ENCODE measurements around the gene ARL5A. TPM values are rescaled to one million over a fixed set of nuclear protein-coding genes. Genes with fewer than 3 reads are reported as not detected.

ARL5A gene
- total and polyA plus RNA-seq, 9 of the 15 experiments (the other 6 are each of a cell fraction or from before 2014, with no cell fraction given): 16.3 to 117 (median 88.4) TPM

GRCh38 chr2:151769606-151770005 is 58.6 kb downstream of the ARL5A start:
- peaks cover 5% of the 10 kb centered on the region for H3K9me1 ChIP-seq (ENCODE audit: control insufficient read depth, insufficient read depth, low read length)
- H4K20me1 ChIP-seq (replicated peaks; ENCODE audit: control insufficient read depth, insufficient read depth, low read length): no peaks in the 10 kb centered on the region
- no peaks in the 10 kb centered on the region for H3K27me3 ChIP-seq (ENCODE audit: control insufficient read depth in 2 of 2, insufficient read depth in 2 of 2, low read length in 2 of 2)
- ATAC-seq (no peak), DNase-seq (ENCODE audit: extremely low read depth in 1 of 4, low spot score in 3 of 4) (no peak), FAIRE-seq (no peak)
- H3K4me2 ChIP-seq (ENCODE audit: insufficient read depth, low read length): no peak overlapping the region
- no peaks in the 10 kb centered on the region for H3K79me2 ChIP-seq (ENCODE audit: control insufficient read depth, insufficient read depth, low read length)
- in situ Hi-C loops (cut with MboI) (no loop called here), intact Hi-C loops (cut with micrococcal nuclease) (no loop called here)
- H3K4me1 ChIP-seq (replicated peaks in 1 of 2; ENCODE audit: control insufficient read depth in 2 of 2, insufficient read depth in 2 of 2, low read length in 2 of 2): peaks cover 16 to 48% of the 10 kb centered on the region in 2 experiments
- no peak overlapping the region for H3K27ac ChIP-seq (ENCODE audit: extremely low read depth, low read depth, low read length)
- CTCF ChIA-PET (ENCODE audit: low intra/inter-chr PET ratio): no interaction called here
- POLR2A ChIA-PET: interaction anchor here (0.9 kb wide), 1 partner anchor 12 kb away, joined by 3 read pairs; no protein-coding TSS in a partner anchor
- no peaks in the 10 kb centered on the region; the same call in 2 of the 3 replicates for H3K36me3 ChIP-seq (ENCODE audit: control insufficient read depth, insufficient read depth, low read length)
- H2AFZ ChIP-seq (ENCODE audit: low read depth, low read length): no peak overlapping the region
- no peak overlapping the region for H3K9ac ChIP-seq (ENCODE audit: insufficient read depth in 1 of 2, low read depth in 2 of 2, low read length in 2 of 2)
- BruUV-seq (replicated peaks): no TSS peak
- 80% methylated on average over 1 of the region's 1 CpG for WGBS (ENCODE audit: insufficient coverage, low coverage, missing lambda C conversion rate)
- TF ChIP-seq HLTF (IDR thresholded peaks at IDR 0.05) (peak; percentile 88; the same call in 1 of the 2 replicates), SMC3 (conservative IDR thresholded peaks at IDR 0.05; ENCODE audit: insufficient read depth, low read depth, low read length) (no peak), ZNF561 (CRISPR knock-in tag; conservative IDR thresholded peaks at IDR 0.05) (no peak), ETS2 (tag; IDR thresholded peaks at IDR 0.05; ENCODE audit: borderline replicate concordance, poor library complexity, severe bottlenecking) (no peak), BCOR (IDR thresholded peaks at IDR 0.05) (peak; percentile 74), TEAD4 (IDR thresholded peaks at IDR 0.05; ENCODE audit: low read length) (no peak), TEAD4 (CRISPR knock-in tag; IDR thresholded peaks at IDR 0.05; ENCODE audit: borderline replicate concordance) (no peak), MTA3 (IDR thresholded peaks at IDR 0.05; ENCODE audit: borderline replicate concordance) (no peak), KAT8 (IDR thresholded peaks at IDR 0.05; ENCODE audit: low read depth) (no peak), TRIM24 (IDR thresholded peaks at IDR 0.05) (no peak), CREB3 (tag; conservative IDR thresholded peaks at IDR 0.05; ENCODE audit: low read depth) (no peak), TEAD1 (CRISPR knock-in tag; IDR thresholded peaks at IDR 0.05) (no peak), RCOR1 (IDR thresholded peaks at IDR 0.05; ENCODE audit: borderline replicate concordance in 1 of 2, low read depth in 2 of 2, low read length in 2 of 2) (peak in 1 of 2 experiments; percentile 35; a peak in 1 of 4 replicates), RBM25 (IDR thresholded peaks at IDR 0.05; ENCODE audit: low read depth, low read length, severe bottlenecking) (peak; percentile 99), KDM1A (IDR thresholded peaks at IDR 0.05) (peak; percentile 23 to 38; a peak in 1 of 4 replicates), SMARCA5 (IDR thresholded peaks at IDR 0.05) (0 out of 2 replicates have a peak, but pooled peaks have one; percentile 33), ZNF639 (CRISPR knock-in tag; conservative IDR thresholded peaks at IDR 0.05 in 1 of 2, IDR thresholded peaks at IDR 0.05 in 1 of 2) (no peak), POLR2AphosphoS2 (IDR thresholded peaks at IDR 0.05; ENCODE audit: low read length) (no peak), SMAD1 (IDR thresholded peaks at IDR 0.05; ENCODE audit: low read depth, low read length, partially characterized antibody) (no peak)
- no peak overlapping the region for H3K4me3 ChIP-seq
- no peaks in the 10 kb centered on the region for H3K9me3 ChIP-seq (replicated peaks; ENCODE audit: control insufficient read depth, insufficient read depth, low read depth, low read length)

Measured in K562 (cell line).